ENCODE data around the gene C1QTNF6.

The C1QTNF6 gene

GRCh38 chr22:37146507-37147180 lies 41.4 kb downstream of the C1QTNF6 start:
- no peaks in the 10 kb centered on the region for H3K27me3 Mint-ChIP-seq
- ATAC-seq (replicated peaks) (no peak), DNase-seq (no peak)
- peak overlapping the region; percentile 87 to 92 for H3K4me3 Mint-ChIP-seq
- H3K9me3 Mint-ChIP-seq = no peaks in the 10 kb centered on the region
- H3K4me1 Mint-ChIP-seq (ENCODE audit: low read depth in 2 of 2) = peaks cover 79 to 80% of the 10 kb centered on the region in 2 donors
- peaks cover 83% of the 10 kb centered on the region for H3K36me3 Mint-ChIP-seq (ENCODE audit: insufficient read depth)
- peak overlapping the region; percentile 92 to 96 for H3K27ac Mint-ChIP-seq

DNA sequence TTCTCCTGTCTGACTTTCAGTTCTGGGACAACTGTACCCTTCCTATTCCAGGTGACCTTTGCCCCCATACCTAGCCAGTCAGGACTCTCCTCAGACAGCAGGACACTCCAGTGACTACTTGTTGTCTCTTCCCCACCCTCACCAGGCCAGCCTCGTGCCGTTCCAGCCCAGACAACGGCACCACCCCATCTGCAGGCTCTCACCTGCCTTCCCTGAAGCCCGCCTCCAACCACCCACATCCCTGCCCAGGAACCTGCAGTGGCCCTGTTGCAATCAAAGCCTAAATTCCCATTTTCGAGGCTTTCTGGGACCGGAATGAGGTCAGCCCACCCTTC lies 42.0 kb downstream of the C1QTNF6 start:
- Mint-ChIP-seq H3K4me1 (ENCODE audit: low read depth in 2 of 2) (peaks cover 74% of the 10 kb centered on the region in 2 donors), H3K27me3 (no peaks in the 10 kb centered on the region), H3K4me3 (peak overlapping the region; percentile 87 to 92), H3K27ac (peak overlapping the region; percentile 92 to 96), H3K36me3 (ENCODE audit: insufficient read depth) (peaks cover 89% of the 10 kb centered on the region), H3K9me3 (no peaks in the 10 kb centered on the region)
- no peak for ATAC-seq (replicated peaks)
- no peak for DNase-seq

GRCh38 chr22:37145180-37146050 lies 42.6 kb downstream of the C1QTNF6 start:
- Mint-ChIP-seq H3K4me1 (ENCODE audit: low read depth in 2 of 2) (peaks cover 69 to 73% of the 10 kb centered on the region in 2 donors), H3K4me3 (peak overlapping the region; percentile 87 to 92), H3K9me3 (no peaks in the 10 kb centered on the region), H3K36me3 (ENCODE audit: insufficient read depth) (peaks cover 94% of the 10 kb centered on the region), H3K27ac (peak overlapping the region; percentile 92 to 96), H3K27me3 (no peaks in the 10 kb centered on the region)
- no peak for ATAC-seq (replicated peaks)
- no peak for DNase-seq

DNA sequence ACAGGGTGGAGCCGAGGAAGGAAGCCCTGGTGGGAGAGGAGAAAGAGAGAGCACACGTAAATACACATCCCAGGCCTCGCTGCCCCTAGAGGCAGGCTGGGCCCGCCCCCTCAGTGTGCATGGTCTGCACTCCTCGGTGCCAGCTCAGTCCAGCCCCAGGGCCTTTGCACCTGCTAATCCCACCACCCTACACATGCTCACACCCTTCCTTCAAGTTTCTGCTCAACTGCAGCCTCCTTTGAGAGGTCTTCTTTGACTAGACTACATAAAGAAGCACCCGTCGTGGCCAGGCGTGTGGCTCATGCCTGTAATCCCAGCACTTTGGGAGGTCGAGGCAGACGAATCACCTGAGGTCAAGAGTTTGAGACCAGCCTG lies 43.9 kb downstream of the C1QTNF6 start:
- Mint-ChIP-seq H3K4me3 (peak overlapping the region; percentile 87 to 92), H3K4me1 (ENCODE audit: low read depth in 2 of 2) (peaks cover 61 to 68% of the 10 kb centered on the region in 2 donors), H3K9me3 (no peaks in the 10 kb centered on the region), H3K27me3 (no peaks in the 10 kb centered on the region), H3K27ac (peak overlapping the region; percentile 92 to 96), H3K36me3 (ENCODE audit: insufficient read depth) (peaks cover 91% of the 10 kb centered on the region)
- DNase-seq (no peak), ATAC-seq (replicated peaks) (no peak)

- Mint-ChIP-seq H3K27ac (peak overlapping the region; percentile 92 to 96), H3K4me3 (no peak overlapping the region), H3K27me3 (no peaks in the 10 kb centered on the region), H3K9me3 (no peaks in the 10 kb centered on the region), H3K4me1 (ENCODE audit: low read depth in 2 of 2) (peaks cover 55 to 65% of the 10 kb centered on the region in 2 donors), H3K36me3 (ENCODE audit: insufficient read depth) (peaks cover 92% of the 10 kb centered on the region)
- DNase-seq (no peak), ATAC-seq (replicated peaks) (no peak)
These were observed 46.1 kb downstream of the C1QTNF6 start for GRCh38 chr22:37141971-37142370.

DNA sequence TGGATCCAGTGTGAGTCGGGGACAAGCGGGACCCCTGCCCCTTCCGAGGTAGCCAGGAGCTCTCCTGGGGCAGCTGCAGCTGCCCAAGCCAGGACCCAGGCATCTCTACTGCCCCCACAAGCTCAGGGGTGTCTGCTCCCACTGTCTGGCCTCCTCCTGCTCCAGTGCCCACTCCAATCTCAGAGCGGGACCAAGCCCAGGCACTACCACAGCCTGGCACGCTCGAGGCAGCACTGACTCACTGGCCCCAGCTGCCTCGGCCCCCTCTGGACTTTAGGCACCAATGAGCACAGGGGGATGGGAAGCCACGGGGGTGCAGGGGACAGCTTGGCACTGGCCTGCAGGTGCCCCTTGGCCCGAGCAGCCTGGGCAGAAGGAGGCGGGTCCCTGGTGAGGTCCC lies 46.6 kb downstream of the C1QTNF6 start:
- H3K4me1 Mint-ChIP-seq (ENCODE audit: low read depth in 2 of 2) = peaks cover 55 to 65% of the 10 kb centered on the region in 2 donors
- ATAC-seq (replicated peaks) = no peak
- H3K27ac Mint-ChIP-seq = peak overlapping the region; percentile 25 to 75
- H3K27me3 Mint-ChIP-seq = no peaks in the 10 kb centered on the region
- H3K36me3 Mint-ChIP-seq (ENCODE audit: insufficient read depth) = peaks cover 92% of the 10 kb centered on the region
- no peaks in the 10 kb centered on the region for H3K9me3 Mint-ChIP-seq
- no peak overlapping the region for H3K4me3 Mint-ChIP-seq
- DNase-seq = no peak

DNA sequence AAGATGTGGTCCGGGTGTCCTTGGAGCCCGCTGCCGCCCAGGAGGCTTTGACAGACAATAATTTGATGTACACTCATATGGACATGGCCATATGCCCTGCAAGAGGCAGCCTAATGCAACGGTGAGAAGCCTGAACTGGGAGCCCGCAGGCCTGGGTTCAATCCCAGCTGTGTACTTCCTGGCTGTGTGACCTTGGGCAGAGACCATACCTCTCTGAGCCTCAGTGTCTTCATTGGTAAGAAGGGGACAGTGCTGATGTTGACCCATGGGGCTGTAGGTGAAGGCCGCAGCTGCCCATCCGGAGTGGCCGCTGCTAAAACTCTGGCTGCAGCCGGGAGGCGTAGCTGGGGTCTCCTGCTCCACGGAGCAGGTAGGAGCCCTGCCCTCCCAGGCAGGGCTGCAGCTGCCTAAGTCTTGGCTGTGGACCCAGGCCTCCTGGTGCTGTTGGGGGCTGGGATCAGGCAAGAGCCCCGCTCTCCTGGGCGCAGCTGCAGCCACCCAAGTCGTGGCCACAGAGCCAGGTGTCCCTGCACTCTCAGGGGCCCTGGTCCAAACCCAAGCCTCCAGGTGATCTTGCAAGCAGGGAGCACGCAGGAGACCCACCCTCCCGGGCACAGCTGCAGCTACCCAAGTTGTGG lies 47.2 kb downstream of the C1QTNF6 start:
- Mint-ChIP-seq H3K27ac (peak overlapping the region; percentile 25 to 75), H3K4me3 (no peak overlapping the region), H3K36me3 (ENCODE audit: insufficient read depth) (peaks cover 93% of the 10 kb centered on the region)

DNA sequence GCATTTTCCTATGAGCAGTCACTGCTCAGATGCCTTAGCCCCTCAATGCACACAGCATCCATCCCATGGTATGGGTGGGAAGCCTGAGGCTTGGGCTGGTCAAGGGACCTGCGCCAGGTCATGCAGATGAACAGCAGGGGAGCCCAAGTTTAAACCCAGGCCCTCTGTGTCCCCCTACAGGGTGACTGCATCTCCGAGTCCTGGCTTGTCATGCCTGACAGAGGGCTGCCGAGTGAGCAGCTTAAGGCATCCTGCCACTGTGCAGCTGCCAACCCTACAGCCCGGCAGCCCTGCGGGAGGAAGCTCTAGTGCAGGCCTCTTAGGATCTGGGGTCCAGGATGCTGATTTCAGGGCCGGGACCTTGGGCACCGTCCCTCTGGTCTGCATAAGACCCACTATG lies 48.3 kb downstream of the C1QTNF6 start:
- peaks cover 92% of the 10 kb centered on the region for H3K36me3 Mint-ChIP-seq (ENCODE audit: insufficient read depth)
- peaks cover 47 to 54% of the 10 kb centered on the region in 2 donors for H3K4me1 Mint-ChIP-seq (ENCODE audit: low read depth in 2 of 2)
- DNase-seq (no peak), ATAC-seq (replicated peaks) (no peak)
- H3K27me3 Mint-ChIP-seq = no peaks in the 10 kb centered on the region
- no peaks in the 10 kb centered on the region for H3K9me3 Mint-ChIP-seq
- H3K27ac Mint-ChIP-seq = peak overlapping the region in 1 of 2 donors; percentile 92
- H3K4me3 Mint-ChIP-seq = no peak overlapping the region

More for the DNA sequence above, 47.2 kb downstream of the C1QTNF6 start:
- DNase-seq (no peak), ATAC-seq (replicated peaks) (no peak)
- Mint-ChIP-seq H3K9me3 (no peaks in the 10 kb centered on the region), H3K27me3 (no peaks in the 10 kb centered on the region), H3K4me1 (ENCODE audit: low read depth in 2 of 2) (peaks cover 50 to 62% of the 10 kb centered on the region in 2 donors)

DNA sequence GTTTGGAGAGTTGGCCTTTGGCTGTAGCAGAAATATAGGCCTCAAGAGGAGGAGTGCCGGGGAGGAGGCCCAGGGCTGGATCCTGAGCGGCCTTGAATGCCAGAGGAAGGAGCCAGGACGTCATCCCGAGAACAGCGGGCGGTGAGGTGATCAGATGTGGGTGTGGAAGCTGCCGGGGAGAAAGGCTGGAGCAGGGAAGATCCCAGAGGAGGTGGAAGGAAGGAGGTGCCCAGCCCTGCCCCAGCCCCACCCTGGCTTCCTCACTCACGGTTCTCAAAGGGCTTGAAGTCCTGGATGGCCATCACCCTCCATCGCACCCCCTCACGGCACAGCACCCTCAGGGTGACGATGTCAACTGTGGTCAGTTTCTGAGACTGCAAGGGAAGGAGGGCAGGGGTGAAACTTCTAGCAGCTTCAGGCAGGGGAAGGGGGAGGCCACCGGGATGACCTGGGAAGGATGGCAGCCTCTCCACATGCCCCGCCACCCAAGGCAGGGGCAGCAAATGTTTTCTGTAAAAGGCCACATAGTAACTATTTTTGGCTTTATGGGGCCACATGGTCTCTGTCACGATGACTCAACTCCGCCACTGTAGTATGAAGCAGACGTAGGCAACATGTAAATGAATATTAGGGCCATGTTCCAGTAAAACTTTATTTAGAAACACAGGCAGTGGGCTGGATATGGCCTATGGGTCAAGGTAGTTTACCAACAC lies 49.0 kb downstream of the C1QTNF6 start:
- DNase-seq = no peak
- ATAC-seq (replicated peaks) = no peak
- no peaks in the 10 kb centered on the region for H3K27me3 Mint-ChIP-seq
- no peak overlapping the region for H3K4me3 Mint-ChIP-seq
- H3K9me3 Mint-ChIP-seq = no peaks in the 10 kb centered on the region
- H3K4me1 Mint-ChIP-seq (ENCODE audit: low read depth in 2 of 2) = peaks cover 42 to 46% of the 10 kb centered on the region in 2 donors
- H3K36me3 Mint-ChIP-seq (ENCODE audit: insufficient read depth) = peaks cover 92% of the 10 kb centered on the region
- H3K27ac Mint-ChIP-seq = peak overlapping the region; percentile 92 to 96

- DNase-seq (no peak), ATAC-seq (replicated peaks) (no peak)
- peaks cover 37 to 38% of the 10 kb centered on the region in 2 donors for H3K4me1 Mint-ChIP-seq (ENCODE audit: low read depth in 2 of 2)
- no peaks in the 10 kb centered on the region for H3K27me3 Mint-ChIP-seq
- peak overlapping the region; percentile 92 to 96 for H3K27ac Mint-ChIP-seq
- peak overlapping the region in 1 of 2 donors; percentile 24 for H3K4me3 Mint-ChIP-seq
- peaks cover 95% of the 10 kb centered on the region for H3K36me3 Mint-ChIP-seq (ENCODE audit: insufficient read depth)
- H3K9me3 Mint-ChIP-seq = no peaks in the 10 kb centered on the region
These were observed 50.0 kb downstream of the C1QTNF6 start for GRCh38 chr22:37137903-37138665.

DNA sequence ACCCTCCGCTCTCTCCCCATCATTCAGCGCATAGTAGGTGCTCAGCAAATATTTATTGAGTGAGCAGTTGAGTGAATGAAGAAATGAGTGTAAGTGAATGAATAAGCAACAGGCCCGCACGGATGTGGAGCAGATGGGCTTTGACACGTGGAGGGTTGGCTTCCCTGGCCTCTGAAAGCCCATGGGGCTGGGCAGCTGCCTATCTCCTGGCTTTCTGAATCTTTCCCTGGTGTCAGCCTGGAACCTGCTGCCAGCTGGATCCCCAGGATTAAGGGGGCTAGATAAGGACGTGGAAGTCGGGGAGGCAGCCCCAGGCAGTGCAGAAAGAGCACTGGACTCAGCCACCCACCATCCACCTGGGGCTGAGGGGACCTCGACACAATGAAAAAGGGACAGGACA lies 50.9 kb downstream of the C1QTNF6 start:
- Mint-ChIP-seq H3K36me3 (ENCODE audit: insufficient read depth) (peaks cover 95% of the 10 kb centered on the region), H3K27me3 (no peaks in the 10 kb centered on the region), H3K27ac (peak overlapping the region; percentile 92 to 96), H3K4me1 (ENCODE audit: low read depth in 2 of 2) (peaks cover 37 to 39% of the 10 kb centered on the region in 2 donors), H3K9me3 (no peaks in the 10 kb centered on the region), H3K4me3 (no peak overlapping the region)
- DNase-seq (no peak), ATAC-seq (replicated peaks) (no peak)

DNA sequence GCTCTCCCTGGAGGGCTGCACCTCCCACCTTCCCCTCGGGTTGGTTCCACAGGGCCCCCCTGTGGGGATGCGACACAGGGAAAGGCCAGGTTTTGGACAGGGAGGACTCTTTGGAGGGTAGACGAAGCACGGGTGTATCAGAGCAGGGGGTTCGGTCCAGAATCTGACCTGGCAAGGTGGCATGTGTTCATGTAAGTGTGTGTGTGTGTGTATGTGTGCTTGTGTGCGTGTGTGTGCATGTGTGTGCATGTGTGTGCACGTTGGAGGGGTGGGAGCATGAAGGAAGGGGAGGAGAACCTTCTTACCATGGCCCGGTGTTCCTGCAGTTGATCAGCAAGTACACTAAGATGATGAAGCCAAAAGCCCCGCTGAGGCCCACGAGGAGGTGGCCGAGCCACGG lies 53.0 kb downstream of the C1QTNF6 start:
- H3K4me1 Mint-ChIP-seq (ENCODE audit: low read depth in 2 of 2) = peaks cover 37 to 40% of the 10 kb centered on the region in 2 donors
- no peaks in the 10 kb centered on the region for H3K9me3 Mint-ChIP-seq
- no peak overlapping the region for H3K4me3 Mint-ChIP-seq
- H3K27me3 Mint-ChIP-seq = no peaks in the 10 kb centered on the region
- H3K36me3 Mint-ChIP-seq (ENCODE audit: insufficient read depth) = peaks cover 92% of the 10 kb centered on the region
- DNase-seq (no peak), ATAC-seq (replicated peaks) (no peak)
- H3K27ac Mint-ChIP-seq = peak overlapping the region; percentile 92 to 96
